Mesendoderm (in vitro differentiated cells): ENCODE results near the gene CHD6.

Experiments used
- DNase-seq: peaks from one replicate; pipeline ENCODE4 v3.0.0; 2013
- H2AK5ac ChIP-seq: 2 replicates; pipeline ENCODE4 v1.6.1; 2013; ENCODE audit warnings: low read length, inconsistent platforms
- H2BK120ac ChIP-seq: 2 replicates; pipeline ENCODE4 v1.6.1; 2013; ENCODE audit warnings: low read depth, mild to moderate bottlenecking, low read length, moderate library complexity, mixed read lengths
- H2BK15ac ChIP-seq: replicated peaks from 2 replicates; pipeline ENCODE4 v1.6.1; 2013; ENCODE audit warnings: low read depth, mild to moderate bottlenecking, moderate library complexity
- H2BK5ac ChIP-seq: 2 replicates; pipeline ENCODE4 v1.6.1; 2013; ENCODE audit warnings: low read length, inconsistent platforms
- H3K18ac ChIP-seq: 2 replicates; pipeline ENCODE4 v1.6.1; 2013; ENCODE audit warnings: mild to moderate bottlenecking, low read length, mixed read lengths
- H3K23ac ChIP-seq: one replicate; pipeline ENCODE4 v1.6.1; 2013; ENCODE audit warnings: low read length
- H3K27ac ChIP-seq: 2 replicates; pipeline ENCODE4 v1.5.1; 2013; ENCODE audit warnings: low read depth, mild to moderate bottlenecking, inconsistent platforms, low read length, moderate library complexity
- H3K27me3 ChIP-seq: 2 replicates; pipeline ENCODE4 v1.6.1; 2013; ENCODE audit warnings: low read length, control low read depth, mild to moderate bottlenecking, inconsistent platforms; ENCODE audit not compliant: insufficient read depth, poor library complexity
- H3K36me3 ChIP-seq: 2 replicates; pipeline ENCODE4 v1.6.1; 2013; ENCODE audit warnings: low read length, inconsistent platforms; ENCODE audit not compliant: control insufficient read depth, insufficient read depth
- H3K4ac ChIP-seq: one replicate; pipeline ENCODE4 v1.6.1; 2013; ENCODE audit warnings: low read depth, mild to moderate bottlenecking, low read length, moderate library complexity
- H3K4me1 ChIP-seq: 2 replicates; pipeline ENCODE4 v1.6.1; 2013; ENCODE audit warnings: low read depth, low read length, inconsistent platforms; ENCODE audit not compliant: control insufficient read depth
- H3K4me2 ChIP-seq: 2 replicates; pipeline ENCODE4 v1.6.1; 2013; ENCODE audit warnings: low read length
- H3K4me3 ChIP-seq: 2 replicates; pipeline ENCODE4 v1.5.1; 2013; ENCODE audit warnings: mild to moderate bottlenecking, low read length
- H3K56ac ChIP-seq: one replicate; pipeline ENCODE4 v1.6.1; 2013; ENCODE audit warnings: low read length
- H3K79me1 ChIP-seq: 2 replicates; pipeline ENCODE4 v1.6.1; 2013; ENCODE audit warnings: low read length, inconsistent platforms
- H3K79me2 ChIP-seq: 2 replicates; pipeline ENCODE4 v1.6.1; 2013; ENCODE audit warnings: mild to moderate bottlenecking, low read length; ENCODE audit not compliant: control insufficient read depth, insufficient read depth
- H3K9ac ChIP-seq: 2 replicates; pipeline ENCODE4 v1.6.1; 2013; ENCODE audit warnings: low read length, inconsistent platforms
- H4K5ac ChIP-seq: one replicate; pipeline ENCODE4 v1.6.1; 2013; ENCODE audit warnings: low read length
- H4K8ac ChIP-seq: one replicate; pipeline ENCODE4 v1.6.1; 2013; ENCODE audit warnings: low read depth, mild to moderate bottlenecking, control low read depth, low read length, moderate library complexity
- WGBS: extraction: QIAGEN DNeasy Blood & Tissue Kit; methylation state at CpG from one replicate; pipeline ENCODE4 v1.1.7; 2013; ENCODE audit warnings: low lambda C conversion rate, missing lambda C conversion rate; ENCODE audit not compliant: insufficient coverage; ENCODE audit errors: extremely low coverage; 5-methylcytosine and 5-hydroxymethylcytosine counted together

Gene CHD6

GRCh38 chr20:41571006-41571405 is 47.2 kb downstream of the CHD6 start:
- Histone ChIP-seq H4K8ac (no peak overlapping the region), H3K18ac (no peak overlapping the region), H3K79me1 (peaks cover 34% of the 10 kb centered on the region), H3K9ac (no peak overlapping the region), H3K79me2 (peaks cover 72% of the 10 kb centered on the region), H3K27ac (no peak overlapping the region), H3K4me2 (no peak overlapping the region), H3K36me3 (no peaks in the 10 kb centered on the region), H3K56ac (no peak overlapping the region), H3K4me1 (peaks cover 3% of the 10 kb centered on the region), H2AK5ac (no peak overlapping the region), H3K23ac (no peak overlapping the region), H2BK5ac (no peak overlapping the region), H3K4me3 (no peak overlapping the region), H4K5ac (no peak overlapping the region), H3K4ac (no peak overlapping the region), H2BK120ac (no peak overlapping the region), H2BK15ac (no peak overlapping the region), H3K27me3 (no peaks in the 10 kb centered on the region)
- no CpG with 5 or more reads among the region's 2 CpGs for WGBS
- no peak for DNase-seq

GRCh38 chr20:41570557-41570956 is 47.6 kb downstream of the CHD6 start:
- Histone ChIP-seq H4K5ac (no peak overlapping the region), H3K9ac (no peak overlapping the region), H3K79me1 (peaks cover 34% of the 10 kb centered on the region), H3K4me1 (peaks cover 3% of the 10 kb centered on the region), H4K8ac (no peak overlapping the region), H2BK5ac (no peak overlapping the region), H2BK120ac (no peak overlapping the region), H3K4me2 (no peak overlapping the region), H3K27ac (no peak overlapping the region), H3K56ac (no peak overlapping the region), H3K27me3 (no peaks in the 10 kb centered on the region), H3K23ac (no peak overlapping the region), H3K4ac (no peak overlapping the region), H2AK5ac (no peak overlapping the region), H3K4me3 (no peak overlapping the region), H3K36me3 (no peaks in the 10 kb centered on the region), H3K18ac (no peak overlapping the region), H3K79me2 (peaks cover 71% of the 10 kb centered on the region), H2BK15ac (no peak overlapping the region)
- no peak for DNase-seq

- Histone ChIP-seq H2BK15ac (no peak overlapping the region), H3K9ac (no peak overlapping the region), H2BK5ac (no peak overlapping the region), H3K4me2 (no peak overlapping the region), H3K23ac (no peak overlapping the region), H3K27me3 (no peaks in the 10 kb centered on the region), H2BK120ac (no peak overlapping the region), H4K8ac (no peak overlapping the region), H3K4ac (no peak overlapping the region), H3K56ac (no peak overlapping the region), H3K79me1 (peaks cover 33% of the 10 kb centered on the region), H4K5ac (no peak overlapping the region), H2AK5ac (no peak overlapping the region), H3K27ac (no peak overlapping the region), H3K4me3 (no peak overlapping the region), H3K79me2 (peaks cover 55% of the 10 kb centered on the region), H3K18ac (no peak overlapping the region), H3K4me1 (no peaks in the 10 kb centered on the region), H3K36me3 (no peaks in the 10 kb centered on the region)
- no CpG with 5 or more reads among the region's 2 CpGs for WGBS
- no peak for DNase-seq
These were observed 50.6 kb downstream of the CHD6 start for GRCh38 chr20:41567615-41568014.

DNA sequence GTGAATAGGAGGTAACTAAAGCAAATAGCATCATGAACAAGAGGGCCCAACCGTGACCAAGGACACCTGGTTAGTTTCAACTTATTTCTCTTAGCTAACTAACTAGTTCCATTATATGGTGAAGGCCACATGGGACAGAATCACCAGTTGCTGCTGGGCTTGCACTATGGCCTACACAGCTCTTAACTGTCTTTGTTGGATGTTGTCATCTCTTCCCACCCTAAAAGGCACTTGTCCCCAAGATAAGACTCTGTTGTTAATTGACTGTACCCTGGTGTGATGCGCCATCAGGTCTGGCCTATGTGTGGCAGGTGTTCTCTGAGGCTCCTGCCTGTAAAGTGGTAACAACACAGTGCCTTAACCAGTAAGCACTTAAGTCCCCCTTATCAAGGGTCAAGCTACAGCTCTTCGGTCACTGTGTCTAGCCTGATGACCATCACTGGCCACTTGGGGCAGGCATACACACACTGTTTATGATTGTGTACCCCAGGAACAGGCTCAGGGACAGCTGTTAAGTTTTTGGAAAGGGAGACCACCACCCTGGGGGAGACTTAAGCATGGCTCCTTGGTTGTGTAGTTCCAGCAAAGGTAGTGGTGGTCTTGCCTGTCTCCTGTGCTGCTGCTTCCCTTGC is 51.2 kb downstream of the CHD6 start:
- H3K18ac ChIP-seq = no peak overlapping the region
- no peak overlapping the region for H2BK15ac ChIP-seq
- H3K79me1 ChIP-seq = peaks cover 28% of the 10 kb centered on the region
- H2BK120ac ChIP-seq = no peak overlapping the region
- H4K5ac ChIP-seq = no peak overlapping the region
- H3K27ac ChIP-seq = no peak overlapping the region
- peaks cover 49% of the 10 kb centered on the region for H3K79me2 ChIP-seq
- H3K27me3 ChIP-seq = no peaks in the 10 kb centered on the region
- H3K36me3 ChIP-seq = no peaks in the 10 kb centered on the region
- no peak overlapping the region for H3K4ac ChIP-seq
- no peak overlapping the region for H4K8ac ChIP-seq
- no peaks in the 10 kb centered on the region for H3K4me1 ChIP-seq
- no peak overlapping the region for H3K4me2 ChIP-seq
- no peak for DNase-seq
- no peak overlapping the region for H3K56ac ChIP-seq
- no CpG with 5 or more reads among the region's 3 CpGs for WGBS
- H3K23ac ChIP-seq = no peak overlapping the region
- no peak overlapping the region for H2AK5ac ChIP-seq
- H2BK5ac ChIP-seq = no peak overlapping the region
- H3K4me3 ChIP-seq = no peak overlapping the region
- H3K9ac ChIP-seq = no peak overlapping the region

DNA sequence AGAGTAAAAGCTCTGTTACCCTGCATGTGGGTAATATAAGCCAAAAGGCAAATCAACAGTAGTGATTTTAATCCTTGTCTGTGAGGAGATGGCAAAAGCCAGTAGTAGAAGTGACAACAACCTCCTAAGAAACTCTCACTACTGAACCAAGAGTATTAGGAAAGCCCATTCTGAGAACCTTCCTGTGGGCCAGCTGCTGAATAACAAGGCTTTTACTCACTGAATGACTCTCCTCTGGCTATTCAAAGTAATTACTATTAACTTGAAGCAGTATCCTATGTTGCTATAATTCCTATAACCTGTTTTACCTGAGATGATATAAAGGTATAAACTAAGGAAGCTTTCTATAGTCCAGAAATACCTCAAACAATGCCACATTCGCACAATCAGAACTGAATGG is 55.1 kb downstream of the CHD6 start:
- WGBS = no CpG with 5 or more reads among the region's 1 CpG
- no peak overlapping the region for H4K5ac ChIP-seq
- H2BK5ac ChIP-seq = no peak overlapping the region
- no peak overlapping the region for H3K56ac ChIP-seq
- no peak overlapping the region for H2BK15ac ChIP-seq
- DNase-seq = no peak
- no peak overlapping the region for H3K4me2 ChIP-seq
- H3K36me3 ChIP-seq = no peaks in the 10 kb centered on the region
- no peak overlapping the region for H2AK5ac ChIP-seq
- no peak overlapping the region for H3K9ac ChIP-seq
- H3K79me2 ChIP-seq = peaks cover 46% of the 10 kb centered on the region
- H3K4me1 ChIP-seq = no peaks in the 10 kb centered on the region
- H3K18ac ChIP-seq = no peak overlapping the region
- no peak overlapping the region for H3K4me3 ChIP-seq
- peaks cover 31% of the 10 kb centered on the region for H3K79me1 ChIP-seq
- no peak overlapping the region for H3K23ac ChIP-seq
- H3K27me3 ChIP-seq = no peaks in the 10 kb centered on the region
- no peak overlapping the region for H4K8ac ChIP-seq
- H3K27ac ChIP-seq = no peak overlapping the region
- H2BK120ac ChIP-seq = no peak overlapping the region
- no peak overlapping the region for H3K4ac ChIP-seq

- no peaks in the 10 kb centered on the region for H3K4me1 ChIP-seq
- no peak overlapping the region for H2BK120ac ChIP-seq
- H4K5ac ChIP-seq = no peak overlapping the region
- no peak overlapping the region for H3K18ac ChIP-seq
- no peak overlapping the region for H3K23ac ChIP-seq
- H4K8ac ChIP-seq = no peak overlapping the region
- H3K56ac ChIP-seq = no peak overlapping the region
- H3K79me1 ChIP-seq = peaks cover 23% of the 10 kb centered on the region
- no peaks in the 10 kb centered on the region for H3K27me3 ChIP-seq
- H3K9ac ChIP-seq = no peak overlapping the region
- no peak overlapping the region for H2BK5ac ChIP-seq
- no peak overlapping the region for H3K4ac ChIP-seq
- no peak overlapping the region for H3K4me3 ChIP-seq
- DNase-seq = no peak
- H3K79me2 ChIP-seq = peaks cover 39% of the 10 kb centered on the region
- no peak overlapping the region for H2AK5ac ChIP-seq
- H3K36me3 ChIP-seq = no peaks in the 10 kb centered on the region
- H3K27ac ChIP-seq = no peak overlapping the region
- no peak overlapping the region for H3K4me2 ChIP-seq
- H2BK15ac ChIP-seq = no peak overlapping the region
- WGBS = no CpG with 5 or more reads among the region's 1 CpG
These were observed 57.2 kb downstream of the CHD6 start for GRCh38 chr20:41560970-41561369.
